Right hindlimb (tissue), 1 donor: Measurements from ENCODE around the gene SASH1.
"Not testable (repeated sequence)": the region's sequence is repeated elsewhere in the genome, so short reads cannot be mapped to it uniquely, and the experiment has no call there.

Source experiments
- DNase-seq: peaks from one replicate; pipeline ENCODE4 v3.0.0-alpha.2; 2018

Gene SASH1

GRCh38 chr6:148563066-148563465 is 220.4 kb downstream of the SASH1 start:
- no peak for DNase-seq

- peak; percentile 59 for DNase-seq
Measured at GRCh38 chr6:148564494-148565035, 221.9 kb downstream of the SASH1 start.

GRCh38 chr6:148565321-148565926 is 222.8 kb downstream of the SASH1 start:
- DNase-seq, result no peak

GRCh38 chr6:148565930-148566663 is 223.5 kb downstream of the SASH1 start:
- DNase-seq, result no peak

GRCh38 chr6:148566664-148567350 is 224.2 kb downstream of the SASH1 start:
- no peak for DNase-seq

GRCh38 chr6:148570456-148570855 is 227.8 kb downstream of the SASH1 start:
- no peak for DNase-seq

- no peak for DNase-seq
Measured at GRCh38 chr6:148572676-148573335, 230.2 kb downstream of the SASH1 start.

- DNase-seq, result no peak
Measured at GRCh38 chr6:148573922-148574321, 231.3 kb downstream of the SASH1 start.

GRCh38 chr6:148577687-148578488 is 235.2 kb downstream of the SASH1 start:
- DNase-seq, result peak; percentile 86

GRCh38 chr6:148578489-148578814 is 235.8 kb downstream of the SASH1 start:
- no peak for DNase-seq

- DNase-seq, result no peak
Measured at GRCh38 chr6:148578837-148579565, 236.4 kb downstream of the SASH1 start.

- no peak for DNase-seq
Measured at GRCh38 chr6:148580442-148580841, 237.8 kb downstream of the SASH1 start.

- DNase-seq, result no peak
Measured at GRCh38 chr6:148583631-148584030, 241.0 kb downstream of the SASH1 start.

GRCh38 chr6:148585641-148586040 is 243.0 kb downstream of the SASH1 start:
- not testable (repeated sequence) for DNase-seq

GRCh38 chr6:148590883-148591282 is 248.2 kb downstream of the SASH1 start:
- no peak for DNase-seq

- no peak for DNase-seq
Measured at GRCh38 chr6:148591656-148592055, 249.0 kb downstream of the SASH1 start.

GRCh38 chr6:148593130-148593812 is 250.6 kb downstream of the SASH1 start:
- no peak for DNase-seq

GRCh38 chr6:148593813-148594170 is 251.2 kb downstream of the SASH1 start:
- no peak for DNase-seq

GRCh38 chr6:148595550-148595949 is 252.9 kb downstream of the SASH1 start:
- no peak for DNase-seq

GRCh38 chr6:148596891-148597455 is 254.3 kb downstream of the SASH1 start:
- DNase-seq, result no peak

GRCh38 chr6:148598724-148599123 is 256.1 kb downstream of the SASH1 start:
- no peak for DNase-seq
